HEK293T (cell line): ENCODE data around the gene ANK2.

Experiments used
- CTCF ChIA-PET: fragments of 350-600 bp; formaldehyde crosslinking; extraction: SDS; loops from one replicate; lab custom pipeline; 2021; ENCODE audit warnings: antibody characterized with exemption, inconsistent platforms; lab: Yijun Ruan, JAX
- POLR2A ChIA-PET: fragments of 350-600 bp; formaldehyde crosslinking; extraction: SDS; loops from one replicate; lab custom pipeline; 2020; ENCODE audit warnings: antibody characterized with exemption, inconsistent platforms; lab: Yijun Ruan, JAX
- DNase-seq: peaks from one replicate; pipeline ENCODE4 v3.0.0; 2012; ENCODE audit warnings: mixed read lengths; ENCODE audit errors: extremely low spot score
- ARNT ChIP-seq: fragments of 450-650 bp; IDR thresholded peaks from 2 replicates; pipeline ENCODE4 v1.6.1; 2017; ENCODE audit warnings: mild to moderate bottlenecking
- BHLHE40 ChIP-seq: fragments of 450-650 bp; IDR thresholded peaks from 2 replicates; pipeline ENCODE4 v1.6.1; 2016; ENCODE audit warnings: mild to moderate bottlenecking, moderate library complexity, borderline replicate concordance
- CTBP1 ChIP-seq: fragments of 450-650 bp; IDR thresholded peaks from 2 replicates; pipeline ENCODE4 v1.6.1; 2016; ENCODE audit warnings: borderline replicate concordance
- ELF4 ChIP-seq: fragments of 450-650 bp; IDR thresholded peaks from 2 replicates; pipeline ENCODE4 v1.6.1; 2017; ENCODE audit warnings: antibody characterized with exemption
- FOXA1 ChIP-seq: fragments of 450-650 bp; IDR thresholded peaks from 2 replicates; pipeline ENCODE4 v1.6.1; 2016; ENCODE audit warnings: mild to moderate bottlenecking
- FOXK2 ChIP-seq: fragments of 450-650 bp; IDR thresholded peaks from 2 replicates; pipeline ENCODE4 v1.6.1; 2016; ENCODE audit warnings: mild to moderate bottlenecking
- FOXM1 ChIP-seq: fragments of 450-650 bp; IDR thresholded peaks from 2 replicates; pipeline ENCODE4 v1.6.1; 2017; ENCODE audit warnings: mild to moderate bottlenecking, borderline replicate concordance
- HDGF ChIP-seq: fragments of 450-650 bp; IDR thresholded peaks from 2 replicates; pipeline ENCODE4 v1.6.1; 2017; ENCODE audit warnings: antibody characterized with exemption, borderline replicate concordance
- L3MBTL2 ChIP-seq: fragments of 450-650 bp; conservative IDR thresholded peaks from 2 replicates; pipeline ENCODE4 v1.6.1; 2016; ENCODE audit warnings: mild to moderate bottlenecking
- LEF1 ChIP-seq: fragments of 450-650 bp; IDR thresholded peaks from 2 replicates; pipeline ENCODE4 v1.6.1; 2017; ENCODE audit warnings: mild to moderate bottlenecking, borderline replicate concordance
- NFRKB ChIP-seq: fragments of 450-650 bp; IDR thresholded peaks from 2 replicates; pipeline ENCODE4 v1.6.1; 2016; ENCODE audit warnings: mild to moderate bottlenecking, moderate library complexity
- SP1 ChIP-seq: fragments of 450-650 bp; IDR thresholded peaks from 2 replicates; pipeline ENCODE4 v1.6.1; 2017
- SUZ12 ChIP-seq: fragments of 450-650 bp; IDR thresholded peaks from 2 replicates; pipeline ENCODE4 v1.6.1; 2016; ENCODE audit warnings: mild to moderate bottlenecking
- TARDBP ChIP-seq: fragments of 450-650 bp; IDR thresholded peaks from 2 replicates; pipeline ENCODE4 v1.6.1; 2016
- ZNF384 ChIP-seq: fragments of 450-650 bp; IDR thresholded peaks from 2 replicates; pipeline ENCODE4 v1.6.1; 2016
- TF ChIP-seq, protein P1 (sequence below): fragments of 450-650 bp; IDR thresholded peaks from 2 replicates; pipeline ENCODE4 v1.6.1; 2016

The ANK2 gene

DNA sequence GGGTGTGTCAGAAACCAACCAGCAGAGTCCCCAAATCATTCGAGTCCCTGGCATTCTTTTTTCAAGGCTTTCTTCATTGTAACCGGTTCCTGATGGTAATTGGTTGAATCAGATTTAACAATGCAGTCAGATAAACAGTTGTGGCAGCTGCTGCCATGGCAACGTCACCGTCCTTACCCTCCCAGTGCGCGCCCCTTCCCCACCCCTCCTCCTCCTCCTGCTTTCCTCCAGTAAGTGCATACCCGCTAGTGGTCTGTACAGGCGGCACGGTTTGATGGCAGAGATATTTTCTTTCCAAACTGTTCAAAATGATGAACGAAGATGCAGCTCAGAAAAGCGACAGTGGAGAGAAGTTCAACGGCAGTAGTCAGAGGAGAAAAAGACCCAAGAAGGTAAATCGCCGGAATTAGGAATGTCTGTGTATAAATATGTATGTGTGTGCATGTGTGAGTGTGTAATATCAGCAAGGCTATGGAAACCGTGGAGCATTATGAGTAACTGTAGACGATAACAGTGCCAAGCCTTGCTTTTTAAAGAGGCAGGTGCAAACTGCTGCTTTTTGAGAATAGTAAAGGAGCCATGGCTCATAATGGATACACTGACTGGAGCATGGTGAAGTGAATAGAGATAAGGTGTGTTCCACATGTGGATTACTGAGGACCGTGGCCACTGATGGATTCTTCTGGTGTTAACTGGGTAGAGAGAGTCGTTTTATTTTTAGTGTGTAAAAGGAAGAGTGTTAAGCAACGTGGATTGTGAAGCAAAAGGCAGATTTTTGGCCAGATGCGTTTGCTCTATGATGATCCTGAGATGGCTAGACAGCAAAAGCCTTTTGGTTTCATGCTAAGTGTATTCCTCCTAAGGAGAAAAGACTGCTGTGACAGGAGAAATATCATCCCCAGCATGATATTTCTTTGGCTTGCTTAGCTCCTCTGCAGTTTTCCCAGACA lies at the start of gene ANK2:
TSS of gene ANK2 (plus strand) at position 233 of the 950 bp plus-strand sequence. CDS start at position 309, 76 bp downstream.
- DNase-seq, result peak; percentile 10
- no peak for TF ChIP-seq LEF1
- TF ChIP-seq BHLHE40, result no peak
- TF ChIP-seq ARNT, result no peak
- TF ChIP-seq SP1, result no peak
- TF ChIP-seq NFRKB, result no peak
- ChIA-PET CTCF (no interaction called here), POLR2A (no interaction called here)

DNA sequence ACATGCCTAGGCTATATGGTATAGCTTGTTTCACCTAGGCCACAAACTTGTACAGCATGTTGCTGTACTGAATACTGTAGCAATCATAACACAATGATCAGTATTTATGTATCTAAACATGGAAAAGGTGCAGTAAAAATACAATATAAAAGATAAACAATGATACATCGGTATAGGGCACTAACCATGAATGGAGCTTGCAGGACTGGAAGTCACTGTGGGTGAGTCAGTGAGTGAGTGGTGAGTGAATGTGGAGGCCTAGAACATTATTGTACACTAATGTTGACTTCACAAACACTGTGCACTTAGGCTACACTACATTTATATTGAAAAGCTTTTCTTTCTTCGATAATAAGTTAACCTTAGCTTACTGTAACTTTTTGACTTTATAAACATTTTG lies 45.6 kb upstream of the ANK2 start:
- TF ChIP-seq FOXM1, result no peak
- TF ChIP-seq ZNF384, result no peak
- no peak for TF ChIP-seq HDGF
- TF ChIP-seq FOXK2, result no peak
- TF ChIP-seq, protein P1, sequence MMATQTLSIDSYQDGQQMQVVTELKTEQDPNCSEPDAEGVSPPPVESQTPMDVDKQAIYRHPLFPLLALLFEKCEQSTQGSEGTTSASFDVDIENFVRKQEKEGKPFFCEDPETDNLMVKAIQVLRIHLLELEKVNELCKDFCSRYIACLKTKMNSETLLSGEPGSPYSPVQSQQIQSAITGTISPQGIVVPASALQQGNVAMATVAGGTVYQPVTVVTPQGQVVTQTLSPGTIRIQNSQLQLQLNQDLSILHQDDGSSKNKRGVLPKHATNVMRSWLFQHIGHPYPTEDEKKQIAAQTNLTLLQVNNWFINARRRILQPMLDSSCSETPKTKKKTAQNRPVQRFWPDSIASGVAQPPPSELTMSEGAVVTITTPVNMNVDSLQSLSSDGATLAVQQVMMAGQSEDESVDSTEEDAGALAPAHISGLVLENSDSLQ, result no peak
- TF ChIP-seq TARDBP, result no peak
- TF ChIP-seq NFRKB, result no peak
- TF ChIP-seq BHLHE40, result no peak
- TF ChIP-seq ELF4, result no peak
- no peak for TF ChIP-seq FOXA1
- TF ChIP-seq L3MBTL2, result no peak
- TF ChIP-seq SUZ12, result no peak
- no peak for TF ChIP-seq CTBP1
- TF ChIP-seq SP1, result no peak
- no peak for TF ChIP-seq ARNT
- no peak for TF ChIP-seq LEF1
- DNase-seq, result no peak
- POLR2A ChIA-PET, result no interaction called here
- CTCF ChIA-PET, result interaction anchor here (1.0 kb wide), 1 partner anchor 91 kb away, joined by 4 read pairs; no protein-coding TSS in a partner anchor

DNA sequence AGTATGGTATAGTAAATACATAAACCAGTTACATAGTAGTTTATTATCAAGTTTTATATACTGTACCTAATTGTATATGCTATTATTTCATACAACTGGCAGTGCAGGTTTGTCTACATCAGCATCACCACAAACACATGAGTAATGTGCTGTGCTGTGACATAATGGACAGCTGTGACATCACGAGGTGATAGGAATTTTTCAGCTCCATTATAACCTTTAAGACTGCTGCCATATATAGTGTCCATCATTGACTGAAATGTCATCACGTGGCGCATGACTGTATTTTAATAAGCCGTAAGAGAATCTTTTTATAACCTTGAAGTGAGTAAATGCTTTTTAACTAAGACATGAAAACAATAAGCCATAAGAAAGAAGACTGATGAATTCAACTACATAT lies 44.8 kb upstream of the ANK2 start:
- no peak for DNase-seq
- TF ChIP-seq SP1 (no peak), FOXM1 (no peak), TARDBP (no peak)
- POLR2A ChIA-PET, result no interaction called here
- CTCF ChIA-PET, result interaction anchor here (1.0 kb wide), 1 partner anchor 90 kb away, joined by 4 read pairs; no protein-coding TSS in a partner anchor

DNA sequence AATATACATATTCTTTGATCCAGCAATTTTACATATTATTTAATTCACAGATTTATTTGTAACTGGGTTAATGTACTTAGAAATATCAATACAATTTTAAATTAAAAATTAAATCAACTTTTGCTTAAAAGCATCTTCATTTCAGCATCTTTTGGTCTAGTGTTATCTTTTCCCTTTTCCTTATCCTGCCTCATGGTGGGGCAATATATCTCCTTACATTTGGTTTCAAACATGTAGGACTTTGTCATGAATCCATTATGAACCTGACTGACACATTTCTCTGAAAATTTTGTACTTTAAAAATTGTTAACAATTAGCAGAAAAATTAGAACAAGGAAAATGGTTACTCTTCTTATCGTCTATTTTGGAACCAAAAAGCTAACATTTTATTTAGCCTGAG lies 42.8 kb upstream of the ANK2 start:
- ChIA-PET POLR2A (no interaction called here), CTCF (no interaction called here)
- no peak for TF ChIP-seq ELF4
- TF ChIP-seq FOXK2, result no peak
- TF ChIP-seq ARNT, result no peak
- TF ChIP-seq SP1, result no peak
- TF ChIP-seq TARDBP, result no peak
- TF ChIP-seq HDGF, result no peak
- TF ChIP-seq ZNF384, result no peak
- TF ChIP-seq, protein P1, result no peak
- no peak for TF ChIP-seq L3MBTL2
- no peak for TF ChIP-seq BHLHE40
- TF ChIP-seq SUZ12, result no peak
- no peak for TF ChIP-seq NFRKB
- TF ChIP-seq CTBP1, result no peak
- TF ChIP-seq FOXA1, result no peak
- TF ChIP-seq FOXM1, result no peak
- DNase-seq, result no peak

DNA sequence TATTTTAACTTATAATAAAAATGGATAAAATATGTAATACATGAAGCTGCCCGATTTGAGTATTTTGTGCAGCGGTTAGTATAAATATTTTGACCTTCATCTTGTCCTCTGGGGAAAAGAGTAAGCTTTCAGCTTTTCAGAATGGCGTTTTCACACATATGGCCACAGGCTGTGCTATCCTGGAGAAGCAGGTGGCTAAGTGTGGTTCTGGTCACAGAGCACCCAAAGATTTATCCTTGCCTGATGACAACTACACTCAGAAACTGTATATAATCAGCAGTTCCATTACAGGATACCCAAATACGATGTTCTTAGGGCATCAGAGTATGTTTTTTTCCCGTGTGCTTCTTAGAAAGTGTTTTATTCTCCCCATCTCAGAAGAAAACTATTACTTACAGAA lies 42.3 kb upstream of the ANK2 start:
- ChIA-PET CTCF (no interaction called here), POLR2A (no interaction called here)
- TF ChIP-seq, protein P1, result no peak
- TF ChIP-seq NFRKB (no peak), LEF1 (no peak), ZNF384 (no peak), TARDBP (no peak), FOXM1 (no peak), CTBP1 (no peak), ARNT (no peak), HDGF (no peak)
- no peak for DNase-seq

DNA sequence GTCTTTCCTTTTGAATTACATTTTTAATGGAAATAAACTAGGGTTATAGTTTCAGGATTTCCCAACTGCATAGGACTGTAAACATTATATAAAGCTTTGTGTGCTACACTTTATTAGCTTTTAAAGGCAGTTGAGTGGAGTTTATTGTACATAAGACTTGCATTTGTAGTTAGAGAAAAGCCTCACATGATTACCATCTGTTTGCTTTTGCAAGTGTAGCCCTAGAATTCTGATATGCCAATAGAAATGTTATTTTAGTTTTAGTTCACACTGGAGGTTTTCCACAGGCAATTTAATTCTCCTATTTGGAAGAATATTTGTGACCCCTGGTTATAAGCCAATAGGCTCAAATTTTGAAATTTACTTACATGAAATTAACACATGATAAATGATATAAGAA lies 41.3 kb upstream of the ANK2 start:
- ChIA-PET POLR2A (interaction anchor here (0.7 kb wide), 1 partner anchor 37 kb away, joined by 3 read pairs; no protein-coding TSS in a partner anchor), CTCF (no interaction called here)
- no peak for DNase-seq
- TF ChIP-seq SUZ12 (no peak), FOXM1 (no peak), NFRKB (no peak), ZNF384 (no peak)

DNA sequence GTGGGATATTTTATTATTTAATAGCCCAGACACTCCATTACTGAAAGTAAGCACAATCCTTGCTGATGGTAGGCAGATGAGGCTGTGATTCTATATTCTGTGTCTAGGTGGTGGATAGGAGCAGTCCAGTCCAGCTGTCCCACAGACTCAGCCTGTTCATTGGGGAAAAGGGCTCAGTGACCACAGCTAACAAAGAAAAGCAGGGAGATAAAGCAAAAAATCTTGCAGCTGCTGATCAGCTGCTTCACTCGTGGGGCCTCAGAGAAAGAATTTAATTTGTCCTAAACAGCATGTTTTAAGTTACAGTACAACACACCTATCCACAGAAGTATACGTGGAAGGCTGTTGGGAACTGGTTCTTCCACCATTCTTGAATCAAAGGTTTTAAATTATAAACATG lies 40.7 kb upstream of the ANK2 start:
- ChIA-PET POLR2A (no interaction called here), CTCF (no interaction called here)
- DNase-seq, result no peak

More for the DNA sequence above, 40.7 kb upstream of the ANK2 start:
- TF ChIP-seq ARNT (no peak), SP1 (no peak), ZNF384 (no peak), HDGF (no peak), FOXM1 (no peak), BHLHE40 (no peak), TARDBP (no peak), FOXA1 (no peak), FOXK2 (no peak), L3MBTL2 (no peak), NFRKB (no peak), SUZ12 (no peak), ELF4 (no peak), CTBP1 (no peak)
- TF ChIP-seq, protein P1, result no peak
